Embryonic facial prominence (tissue), 1 donor: ENCODE results near the gene KCNK6.
"Not testable (repeated sequence)": the region's sequence is repeated elsewhere in the genome, so short reads cannot be mapped to it uniquely, and the experiment has no call there.

Experiments used
- DNase-seq: peaks from one replicate; pipeline ENCODE4 v3.0.0-alpha.2; 2016; ENCODE audit errors: extremely low spot score

Gene KCNK6

GRCh38 chr19:38323291-38323690, 3.6 kb downstream of the KCNK6 start:
- DNase-seq = no peak

GRCh38 chr19:38324431-38324830, 4.8 kb downstream of the KCNK6 start:
- no peak for DNase-seq

- DNase-seq = no peak
Measured at GRCh38 chr19:38326591-38326990, 6.9 kb downstream of the KCNK6 start.

- DNase-seq = no peak
Measured at GRCh38 chr19:38329651-38330050, 10.0 kb downstream of the KCNK6 start.

GRCh38 chr19:38331728-38332127, 12.1 kb downstream of the KCNK6 start:
- DNase-seq = no peak

- DNase-seq = no peak
Measured at GRCh38 chr19:38333245-38333644, 13.6 kb downstream of the KCNK6 start.

- DNase-seq = peak; percentile 91
Measured at GRCh38 chr19:38335949-38336637, 16.4 kb downstream of the KCNK6 start.

- DNase-seq = peak; percentile 82
Measured at GRCh38 chr19:38336638-38337359, 17.2 kb downstream of the KCNK6 start.

- no peak for DNase-seq
Measured at GRCh38 chr19:38337360-38337653, 17.7 kb downstream of the KCNK6 start.

GRCh38 chr19:38339011-38339410, 19.4 kb downstream of the KCNK6 start:
- DNase-seq = not testable (repeated sequence)

GRCh38 chr19:38340927-38341326, 21.3 kb downstream of the KCNK6 start:
- DNase-seq = no peak

GRCh38 chr19:38346837-38347236, 27.2 kb downstream of the KCNK6 start:
- no peak for DNase-seq

GRCh38 chr19:38350883-38351282, 31.2 kb downstream of the KCNK6 start:
- no peak for DNase-seq

- DNase-seq = no peak
Measured at GRCh38 chr19:38351865-38352395, 32.3 kb downstream of the KCNK6 start.

GRCh38 chr19:38352611-38353010, 33.0 kb downstream of the KCNK6 start:
- no peak for DNase-seq

- no peak for DNase-seq
Measured at GRCh38 chr19:38355728-38356725, 36.4 kb downstream of the KCNK6 start.

GRCh38 chr19:38358071-38358470, 38.4 kb downstream of the KCNK6 start:
- DNase-seq = no peak

- DNase-seq = no peak
Measured at GRCh38 chr19:38359242-38360021, 39.8 kb downstream of the KCNK6 start.

- no peak for DNase-seq
Measured at GRCh38 chr19:38360351-38360750, 40.7 kb downstream of the KCNK6 start.

- no peak for DNase-seq
Measured at GRCh38 chr19:38360839-38361631, 41.4 kb downstream of the KCNK6 start.
